ENCODE data around the gene SEMA4D. TPM values are rescaled to one million over a fixed set of nuclear protein-coding genes. Genes with fewer than 3 reads are reported as not detected.

SEMA4D gene
- total RNA-seq, 1 donor = 0.72 TPM

- Histone ChIP-seq H3K27ac (ENCODE audit: low read depth, low read length) (no peak overlapping the region), H3K4me1 (ENCODE audit: insufficient read depth, low read length) (no peaks in the 10 kb centered on the region), H3K36me3 (ENCODE audit: insufficient read depth, low read length) (no peaks in the 10 kb centered on the region), H3K4me2 (ENCODE audit: insufficient read depth, low read length) (no peak overlapping the region), H3K79me2 (ENCODE audit: insufficient read depth, low read length) (no peaks in the 10 kb centered on the region), H3K4me3 (ENCODE audit: insufficient read depth, low read length) (no peak overlapping the region), H2AFZ (ENCODE audit: low read length) (no peak overlapping the region), H3K27me3 (ENCODE audit: insufficient read depth, low read length) (no peaks in the 10 kb centered on the region), H4K20me1 (ENCODE audit: insufficient read depth, low read length) (no peaks in the 10 kb centered on the region), H3K9me3 (ENCODE audit: low read depth, low read length) (no peaks in the 10 kb centered on the region)
- DNase-seq (ENCODE audit: insufficient read length, low spot score, missing footprints) = no peak
- TF ChIP-seq CTCF (IDR thresholded peaks at IDR 0.05; ENCODE audit: extremely low read depth, low read depth, low read length) = no peak
Measured at GRCh38 chr9:89413963-89414638, 83.8 kb downstream of the SEMA4D start.

GRCh38 chr9:89412951-89413350 is 85.0 kb downstream of the SEMA4D start:
- Histone ChIP-seq H3K79me2 (ENCODE audit: insufficient read depth, low read length) (no peaks in the 10 kb centered on the region), H3K4me2 (ENCODE audit: insufficient read depth, low read length) (no peak overlapping the region), H4K20me1 (ENCODE audit: insufficient read depth, low read length) (no peaks in the 10 kb centered on the region), H3K27ac (ENCODE audit: low read depth, low read length) (no peak overlapping the region), H2AFZ (ENCODE audit: low read length) (no peak overlapping the region), H3K9me3 (ENCODE audit: low read depth, low read length) (no peaks in the 10 kb centered on the region), H3K4me1 (ENCODE audit: insufficient read depth, low read length) (no peaks in the 10 kb centered on the region), H3K36me3 (ENCODE audit: insufficient read depth, low read length) (no peaks in the 10 kb centered on the region), H3K27me3 (ENCODE audit: insufficient read depth, low read length) (no peaks in the 10 kb centered on the region), H3K4me3 (ENCODE audit: insufficient read depth, low read length) (no peak overlapping the region)
- no peak for TF ChIP-seq CTCF (IDR thresholded peaks at IDR 0.05; ENCODE audit: extremely low read depth, low read depth, low read length)
- no peak for DNase-seq (ENCODE audit: insufficient read length, low spot score, missing footprints)

- Histone ChIP-seq H3K27me3 (ENCODE audit: insufficient read depth, low read length) (no peaks in the 10 kb centered on the region), H3K27ac (ENCODE audit: low read depth, low read length) (no peak overlapping the region), H3K9me3 (ENCODE audit: low read depth, low read length) (peaks cover 1% of the 10 kb centered on the region), H3K4me1 (ENCODE audit: insufficient read depth, low read length) (no peaks in the 10 kb centered on the region), H4K20me1 (ENCODE audit: insufficient read depth, low read length) (no peaks in the 10 kb centered on the region), H3K4me2 (ENCODE audit: insufficient read depth, low read length) (no peak overlapping the region), H2AFZ (ENCODE audit: low read length) (no peak overlapping the region), H3K4me3 (ENCODE audit: insufficient read depth, low read length) (no peak overlapping the region), H3K79me2 (ENCODE audit: insufficient read depth, low read length) (no peaks in the 10 kb centered on the region), H3K36me3 (ENCODE audit: insufficient read depth, low read length) (no peaks in the 10 kb centered on the region)
- no peak for TF ChIP-seq CTCF (IDR thresholded peaks at IDR 0.05; ENCODE audit: extremely low read depth, low read depth, low read length)
- no peak for DNase-seq (ENCODE audit: insufficient read length, low spot score, missing footprints)
Measured at GRCh38 chr9:89412541-89412940, 85.4 kb downstream of the SEMA4D start.

- no peaks in the 10 kb centered on the region for H3K4me1 ChIP-seq (ENCODE audit: insufficient read depth, low read length)
- no peaks in the 10 kb centered on the region for H3K79me2 ChIP-seq (ENCODE audit: insufficient read depth, low read length)
- H4K20me1 ChIP-seq (ENCODE audit: insufficient read depth, low read length) = no peaks in the 10 kb centered on the region
- no peak for TF ChIP-seq CTCF (IDR thresholded peaks at IDR 0.05; ENCODE audit: extremely low read depth, low read depth, low read length)
- no peaks in the 10 kb centered on the region for H3K27me3 ChIP-seq (ENCODE audit: insufficient read depth, low read length)
- no peak for DNase-seq (ENCODE audit: insufficient read length, low spot score, missing footprints)
- no peak overlapping the region for H3K27ac ChIP-seq (ENCODE audit: low read depth, low read length)
- H3K9me3 ChIP-seq (ENCODE audit: low read depth, low read length) = peaks cover 4% of the 10 kb centered on the region
- no peak overlapping the region for H3K4me2 ChIP-seq (ENCODE audit: insufficient read depth, low read length)
- H2AFZ ChIP-seq (ENCODE audit: low read length) = no peak overlapping the region
- no peaks in the 10 kb centered on the region for H3K36me3 ChIP-seq (ENCODE audit: insufficient read depth, low read length)
- H3K4me3 ChIP-seq (ENCODE audit: insufficient read depth, low read length) = no peak overlapping the region
Measured at GRCh38 chr9:89411759-89412158, 86.2 kb downstream of the SEMA4D start.

Measured in osteoblast (primary cell).